Heart right ventricle (tissue), 16 donors: Measurements from ENCODE around the gene CRTC3. TPM values are rescaled to one million over a fixed set of nuclear protein-coding genes. Genes with fewer than 3 reads are reported as not detected.

Experiments used
- ATAC-seq, 8 donors: fragments of 200-7000 bp; cut with Tn5 transposase; one replicate each; pipeline ENCODE4 v1.9.1; 2020; ENCODE audit warnings: mild to moderate bottlenecking in 8 of 8, moderate library complexity in 8 of 8, moderate number of reproducible peaks in 1 of 8
- DNase-seq, 2 donors: peaks; one replicate each; pipeline ENCODE4 v3.0.0-alpha.2; 2020
- H3K27ac ChIP-seq, 10 donors: fragments of 200-600 bp; sonication (generic) in 2 of 10; one replicate each; pipeline versions ENCODE4 v1.5.0 to v1.8.0; 2020 to 2022; ENCODE audit warnings: mild to moderate bottlenecking in 3 of 10
- H3K27me3 ChIP-seq, 7 donors: fragments of 200-600 bp; one replicate each; pipeline ENCODE4 v1.8.0; 2021 to 2022; ENCODE audit warnings: mild to moderate bottlenecking in 2 of 7
- H3K36me3 ChIP-seq, 9 donors: fragments of 200-600 bp; sonication (generic) in 1 of 9; one replicate each; pipeline versions ENCODE4 v1.5.0 to v1.8.0; 2020 to 2022; ENCODE audit warnings: mild to moderate bottlenecking in 2 of 9
- H3K4me1 ChIP-seq, 9 donors: fragments of 200-600 bp; sonication (generic) in 1 of 9; one replicate each; pipeline versions ENCODE4 v1.5.0 to v1.8.0; 2020 to 2022; ENCODE audit warnings: mild to moderate bottlenecking in 4 of 9
- H3K4me3 ChIP-seq, 10 donors: fragments of 200-600 bp; sonication (generic) in 2 of 10; one replicate each; pipeline versions ENCODE4 v1.5.0 to v1.8.0; 2020 to 2022; ENCODE audit warnings: mild to moderate bottlenecking in 7 of 10, moderate library complexity in 2 of 10
- H3K9me3 ChIP-seq, 11 donors: fragments of 200-600 bp in 10 of 11; sonication (generic) in 2 of 11; one replicate each; pipeline versions ENCODE4 v1.5.0 to v1.8.0; 2013 to 2022; ENCODE audit warnings: mild to moderate bottlenecking in 2 of 11, control low read depth in 1 of 11, moderate library complexity in 1 of 11
- CTCF ChIP-seq, 9 donors: fragments of 200-600 bp; sonication (generic) in 2 of 9; IDR thresholded peaks; one replicate each; pipeline versions ENCODE4 v1.5.0 to v1.8.0; 2021 to 2022; ENCODE audit warnings: antibody characterized with exemption in 9 of 9, mild to moderate bottlenecking in 5 of 9, moderate library complexity in 1 of 9
- WGBS, 2 donors: extraction: QIAGEN DNeasy Blood & Tissue Kit; methylation state at CpG; one replicate each; pipeline ENCODE4 v1.1.7; 2013; ENCODE audit warnings: inconsistent platforms in 1 of 2; 5-methylcytosine and 5-hydroxymethylcytosine counted together
- intact Hi-C, 10 donors: fragments of 100-400 bp; cut with DNase I; formaldehyde crosslinking; loops; one replicate each; pipeline versions ENCODE4 v1.11.1 to v1.14.2; 2022
- polyA plus RNA-seq, 2 donors: library from polyadenylated mRNA; stranded (reverse); fragments of 200-250 nt; gene quantifications; one replicate each; pipeline ENCODE4 v1.2.3, GENCODE V29; 2013
- total RNA-seq, 10 donors: library from RNA; stranded (reverse); fragmentation: NEBNext Ultra II Directional in 3 of 10; extraction: Animal tissue kit (Norgen Biotek cat#: 25700) in 3 of 10; gene quantifications; one replicate each; pipeline versions ENCODE4 v1.2.1 to v1.2.4, GENCODE V29; 2021 to 2023
- donor health status: Arrhythmogenic right ventricular cardiomyopathy.
- donor health status: ischemic (EF 13 %, LVEDD 7.1; RV severe dilation, severe dysfunction).
- donor health status: healthy with polysubstance abuse.
- donor health status: DM: no; HTN: yes; CAD: no.
- donor health status: DM: no; HTN: no; CAD: no.
- donor health status: ischemic (EF 25% LVEDD 6.9; RV normal size, moderate dysfunction).
- donor health status: ischemic (EF 25% LVEDD 5.7; RV mildly dilated, moderate dysfunction).
- donor health status: healthy.
- donor health status: DM: yes; HTN: yes; CAD: no.
- donor health status: Ischemic cardiomyopathy.
- donor health status: ischemic (EF 35%, LVEDD 5.7; RV mildly dilated, moderate dysfunction).
- donor health status: nonischemic (EF 11% LVEDD 7.7; RV severe dilation, severe dysfunction).
- donor health status: DM: yes; HTN: yes; CAD: no.
- donor health status: PGD.
- donor health status: ischemic (EF 29% LVEDD 5.4; RV normal size, mild dysfunction).
- donor health status: nonischemic (EF 23%, LVEDD 6.1; RV moderate dilation, normal function).

CRTC3 gene
- total and polyA plus RNA-seq, 12 donors: 11.5 to 34.9 (median 28.3) TPM

- H3K36me3 ChIP-seq: no peaks in the 10 kb centered on the region
- intact Hi-C loops: loop anchor here in 5 of 10 donors (5.0 to 10.0 kb wide), 5 partner anchors 42 to 82 kb away; no protein-coding TSS in a partner anchor
- H3K27me3 ChIP-seq: no peaks in the 10 kb centered on the region
- H3K9me3 ChIP-seq: no peaks in the 10 kb centered on the region
- WGBS, 2 donors: 0 to 1% methylated on average over 63 to 76 of the region's 76 CpGs
- peak overlapping the region; percentile 53 to 96 (median 90) for H3K4me3 ChIP-seq
- H3K27ac ChIP-seq: peak overlapping the region; percentile 90 to 97 (median 95)
- DNase-seq (peak; percentile 41 to 59), ATAC-seq (peak; percentile 40 to 65 (median 52))
- peak in 1 of 9 donors; percentile 1 for TF ChIP-seq CTCF (IDR thresholded peaks at IDR 0.05)
- H3K4me1 ChIP-seq: peaks cover 3 to 55% (median 39%) of the 10 kb centered on the region in 9 donors
Measured at GRCh38 chr15:90530250-90531051, 728 bp downstream of the CRTC3 start.

- Histone ChIP-seq H3K27ac (peak overlapping the region in 8 of 10 donors; percentile 90 to 97 (median 95)), H3K4me1 (peaks cover 4 to 62% (median 46%) of the 10 kb centered on the region in 9 donors), H3K36me3 (no peaks in the 10 kb centered on the region), H3K27me3 (no peaks in the 10 kb centered on the region), H3K4me3 (peak overlapping the region; percentile 53 to 96 (median 90)), H3K9me3 (no peaks in the 10 kb centered on the region)
- WGBS, 2 donors: 20 to 32% methylated on average over 4 of the region's 4 CpGs
- ATAC-seq (peak in 1 of 8 donors; percentile 35), DNase-seq (no peak)
- no peak for TF ChIP-seq CTCF (IDR thresholded peaks at IDR 0.05)
- intact Hi-C loops: loop anchor here in 5 of 10 donors (5.0 to 10.0 kb wide), 5 partner anchors 41 to 81 kb away; no protein-coding TSS in a partner anchor
Measured at GRCh38 chr15:90531147-90531546, 1.4 kb downstream of the CRTC3 start.

GRCh38 chr15:90535254-90535653 lies 5.5 kb downstream of the CRTC3 start:
- Histone ChIP-seq H3K4me1 (peaks cover 6 to 86% (median 57%) of the 10 kb centered on the region in 9 donors), H3K27ac (peak overlapping the region in 6 of 10 donors; percentile 16 to 76 (median 57))
- WGBS, 2 donors: 55 to 64% methylated on average over 5 of the region's 5 CpGs

More at GRCh38 chr15:90535254-90535653, 5.5 kb downstream of the CRTC3 start:
- TF ChIP-seq CTCF (IDR thresholded peaks at IDR 0.05): no peak
- peaks cover 0 to 12% (median 0%) of the 10 kb centered on the region in 9 donors for H3K36me3 ChIP-seq
- no peaks in the 10 kb centered on the region for H3K9me3 ChIP-seq
- no peaks in the 10 kb centered on the region for H3K27me3 ChIP-seq
- H3K4me3 ChIP-seq: no peak overlapping the region
- intact Hi-C loops: loop anchor here in 1 of 10 donors (10.0 kb wide), 1 partner anchor 60 kb away; no protein-coding TSS in a partner anchor
- ATAC-seq (peak in 1 of 8 donors; percentile 10), DNase-seq (no peak)
